Gastrocnemius medialis (tissue), 4 donors: ENCODE results near the gene RRAD. TPM values are rescaled to one million over a fixed set of nuclear protein-coding genes. Genes with fewer than 3 reads are reported as not detected.

ENCODE experiments used
- ATAC-seq, 2 donors: fragments of 150-250 bp; one replicate each; pipeline ENCODE4 v1.9.1; 2016
- DNase-seq, 2 donors: peaks; one replicate each; pipeline ENCODE4 v3.0.0-alpha.2; 2019
- H3K27ac ChIP-seq, 4 donors: fragments of 200-600 bp; sonication (generic); 1 replicate in 1 of 4; 2 replicates in 3 of 4; pipeline ENCODE4 v1.5.1; 2016 to 2018; ENCODE audit warnings: mild to moderate bottlenecking in 2 of 4, moderate library complexity in 1 of 4
- H3K27me3 ChIP-seq, 3 donors: fragments of 200-600 bp; sonication (generic) in 2 of 3; 1 replicate in 1 of 3; 2 replicates in 2 of 3; pipeline versions ENCODE4 v1.5.1 to v1.6.0; 2016 to 2019; ENCODE audit warnings: mild to moderate bottlenecking in 1 of 3, moderate library complexity in 1 of 3
- H3K36me3 ChIP-seq, 2 donors: fragments of 200-600 bp; sonication (generic) in 1 of 2; one replicate each; pipeline ENCODE4 v1.5.1; 2017 to 2018
- H3K4me1 ChIP-seq, 2 donors: fragments of 200-600 bp; sonication (generic) in 1 of 2; one replicate each; pipeline ENCODE4 v1.5.1; 2016 to 2017; ENCODE audit warnings: mild to moderate bottlenecking in 2 of 2
- H3K4me3 ChIP-seq, 4 donors: fragments of 200-600 bp; sonication (generic) in 3 of 4; 1 replicate in 1 of 4; 2 replicates in 3 of 4; pipeline ENCODE4 v1.5.1; 2016 to 2019; ENCODE audit warnings: mild to moderate bottlenecking in 2 of 4
- H3K9me3 ChIP-seq, 3 donors: fragments of 200-600 bp; sonication (generic) in 2 of 3; 1 replicate in 1 of 3; 2 replicates in 2 of 3; pipeline ENCODE4 v1.5.1; 2016 to 2019
- POLR2A ChIP-seq, 2 donors: fragments of 450-650 bp; IDR thresholded peaks; one replicate each; pipeline ENCODE4 v1.6.1; 2017; ENCODE audit warnings: antibody characterized with exemption in 2 of 2, mild to moderate bottlenecking in 2 of 2, moderate library complexity in 2 of 2
- in situ Hi-C, 4 donors: fragments of 200-750 bp; cut with MboI; loops; one replicate each; pipeline versions ENCODE4 v1.15.0 to v1.8.0; 2017; ENCODE audit warnings: low sequenced_read_pairs in 4 of 4
- intact Hi-C: fragments of 100-400 bp; cut with DNase I; formaldehyde crosslinking; loops from one replicate; pipeline ENCODE4 v1.15.1; 2023; ENCODE audit warnings: low total_unique reads
- total RNA-seq, 4 donors: library from RNA; depleted of rRNA; stranded (reverse); fragments of >200 nt; gene quantifications; one replicate each; pipeline versions ENCODE4 v1.1.0 to v1.2.3, GENCODE V29; 2016
- TF ChIP-seq, protein P1 (sequence below), 5 experiments: fragments of 450-650 bp in 3 of 5; fragments of 200-600 bp in 2 of 5; sonication (generic) in 2 of 5; IDR thresholded peaks in 4 of 5; conservative IDR thresholded peaks in 1 of 5; 1 replicate in 4 of 5; 2 replicates in 1 of 5; pipeline ENCODE4 v1.5.1; 2016 to 2019; ENCODE audit warnings: antibody characterized with exemption in 5 of 5, mild to moderate bottlenecking in 3 of 5, moderate library complexity in 3 of 5

The RRAD gene
- total RNA-seq, 4 donors from 2014 or later = 286 to 1,191 (median 655) TPM

GRCh38 chr16:66930189-66930588, 4.9 kb upstream of the RRAD start:
- in situ Hi-C loops (no loop called here), intact Hi-C loops (no loop called here)
- Histone ChIP-seq H3K4me3 (no peak overlapping the region), H3K9me3 (no peaks in the 10 kb centered on the region), H3K4me1 (peaks cover 59 to 72% of the 10 kb centered on the region in 2 donors), H3K27ac (peak overlapping the region; percentile 91 to 99 (median 96)), H3K36me3 (peaks cover 0 to 13% of the 10 kb centered on the region in 2 donors), H3K27me3 (no peaks in the 10 kb centered on the region)
- TF ChIP-seq, protein P1, sequence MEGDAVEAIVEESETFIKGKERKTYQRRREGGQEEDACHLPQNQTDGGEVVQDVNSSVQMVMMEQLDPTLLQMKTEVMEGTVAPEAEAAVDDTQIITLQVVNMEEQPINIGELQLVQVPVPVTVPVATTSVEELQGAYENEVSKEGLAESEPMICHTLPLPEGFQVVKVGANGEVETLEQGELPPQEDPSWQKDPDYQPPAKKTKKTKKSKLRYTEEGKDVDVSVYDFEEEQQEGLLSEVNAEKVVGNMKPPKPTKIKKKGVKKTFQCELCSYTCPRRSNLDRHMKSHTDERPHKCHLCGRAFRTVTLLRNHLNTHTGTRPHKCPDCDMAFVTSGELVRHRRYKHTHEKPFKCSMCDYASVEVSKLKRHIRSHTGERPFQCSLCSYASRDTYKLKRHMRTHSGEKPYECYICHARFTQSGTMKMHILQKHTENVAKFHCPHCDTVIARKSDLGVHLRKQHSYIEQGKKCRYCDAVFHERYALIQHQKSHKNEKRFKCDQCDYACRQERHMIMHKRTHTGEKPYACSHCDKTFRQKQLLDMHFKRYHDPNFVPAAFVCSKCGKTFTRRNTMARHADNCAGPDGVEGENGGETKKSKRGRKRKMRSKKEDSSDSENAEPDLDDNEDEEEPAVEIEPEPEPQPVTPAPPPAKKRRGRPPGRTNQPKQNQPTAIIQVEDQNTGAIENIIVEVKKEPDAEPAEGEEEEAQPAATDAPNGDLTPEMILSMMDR (IDR thresholded peaks at IDR 0.05 in 4 of 5, conservative IDR thresholded peaks at IDR 0.05 in 1 of 5) = no peak
- TF ChIP-seq POLR2A (IDR thresholded peaks at IDR 0.05) = peak; percentile 43 to 52
- ATAC-seq (no peak), DNase-seq (peak in 1 of 2 donors; percentile 84)

DNA sequence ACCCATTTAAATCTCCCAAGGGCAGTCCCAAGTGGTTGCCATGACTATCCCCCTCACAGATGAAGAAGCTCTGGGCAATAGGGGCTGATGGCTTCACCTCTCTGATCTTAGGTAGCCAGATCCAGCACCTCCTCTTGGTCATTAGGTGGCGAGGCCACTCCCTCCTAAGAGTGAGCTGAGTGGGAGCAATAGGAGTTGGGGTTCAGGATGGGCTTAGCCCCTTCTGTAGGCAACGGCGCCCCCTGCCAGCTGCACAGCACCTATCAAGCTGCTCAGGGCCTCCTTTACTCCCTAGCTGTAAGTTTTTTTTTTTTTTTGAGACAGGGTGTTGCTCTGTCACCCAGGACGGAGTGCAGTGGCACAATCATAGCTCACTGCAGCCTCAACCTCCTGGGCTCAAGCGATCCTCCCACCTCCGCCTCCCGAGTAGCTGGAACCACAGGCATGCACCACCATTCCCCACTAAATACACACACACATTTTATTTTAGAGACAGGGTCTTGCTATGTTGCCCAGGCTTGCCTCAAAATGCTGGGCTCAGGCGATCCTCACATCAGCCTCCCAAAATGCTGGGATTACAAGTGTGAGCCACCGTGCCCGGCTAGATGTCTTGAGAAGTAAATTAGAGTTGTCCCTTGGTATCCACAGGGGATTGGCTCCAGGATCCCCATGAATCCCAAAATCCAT, 3.5 kb upstream of the RRAD start:
- DNase-seq (peak in 1 of 2 donors; percentile 88), ATAC-seq (peak; percentile 4 to 10)
- H3K27me3 ChIP-seq = no peaks in the 10 kb centered on the region
- no peaks in the 10 kb centered on the region for H3K9me3 ChIP-seq
- peaks cover 0 to 21% of the 10 kb centered on the region in 2 donors for H3K36me3 ChIP-seq
- H3K27ac ChIP-seq = peak overlapping the region; percentile 91 to 99 (median 96)
- H3K4me3 ChIP-seq = no peak overlapping the region
- peaks cover 59 to 83% of the 10 kb centered on the region in 2 donors for H3K4me1 ChIP-seq
- TF ChIP-seq, protein P1 (IDR thresholded peaks at IDR 0.05 in 4 of 5, conservative IDR thresholded peaks at IDR 0.05 in 1 of 5) = peak; percentile 41 to 69 (median 62)
- TF ChIP-seq POLR2A (IDR thresholded peaks at IDR 0.05) = peak in 1 of 2 donors; percentile 31
- in situ Hi-C loops = no loop called here
- intact Hi-C loops = loop anchor here (1.0 kb wide), 2 partner anchors 29 to 34 kb away; no protein-coding TSS in a partner anchor

DNA sequence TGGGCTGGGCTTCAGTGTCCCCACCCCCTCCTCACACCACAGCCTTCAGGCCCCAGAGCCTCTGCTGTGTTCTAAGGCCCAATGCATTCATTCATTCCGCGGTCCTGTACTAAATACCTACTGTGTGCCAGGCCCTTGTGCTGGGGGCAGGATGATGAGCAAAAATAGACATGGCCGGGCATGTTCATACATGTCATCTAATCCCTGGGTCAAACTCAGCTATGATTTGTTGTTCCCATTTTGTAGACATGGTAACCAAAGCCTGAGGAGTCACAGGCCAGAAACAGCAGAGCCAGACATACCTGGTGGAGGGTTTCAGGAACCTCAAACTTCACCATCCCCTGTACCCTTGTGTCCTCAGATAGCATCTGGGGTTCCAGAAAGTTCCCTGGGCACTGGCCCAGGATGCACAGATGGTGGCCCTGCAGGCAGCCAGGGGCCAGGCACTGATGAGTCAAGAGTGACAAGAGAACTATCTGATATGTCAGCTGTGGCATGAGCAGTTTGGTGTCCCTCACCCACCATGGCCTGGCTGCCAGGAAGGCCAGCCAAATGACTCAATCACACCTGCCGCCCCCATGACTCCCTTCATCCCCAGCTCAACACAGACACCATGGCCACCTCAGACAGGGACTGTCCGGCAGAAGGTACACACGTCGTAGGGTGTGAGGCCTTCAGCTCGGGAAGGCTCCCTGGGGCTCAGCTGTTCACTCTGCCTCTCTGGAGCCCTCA, 2.7 kb upstream of the RRAD start:
- H3K4me3 ChIP-seq = no peak overlapping the region
- intact Hi-C loops = loop anchor here (1.0 kb wide), 2 partner anchors 28 to 33 kb away; no protein-coding TSS in a partner anchor
- peak; percentile 49 to 55 for ATAC-seq

GRCh38 chr16:66926961-66927436, 1.7 kb upstream of the RRAD start:
- in situ Hi-C loops (no loop called here), intact Hi-C loops (no loop called here)
- Histone ChIP-seq H3K27ac (peak overlapping the region; percentile 91 to 99 (median 96)), H3K4me1 (peaks cover 53 to 78% of the 10 kb centered on the region in 2 donors), H3K27me3 (no peaks in the 10 kb centered on the region), H3K9me3 (no peaks in the 10 kb centered on the region), H3K36me3 (peaks cover 0 to 27% of the 10 kb centered on the region in 2 donors), H3K4me3 (peak overlapping the region in 1 of 4 donors; percentile 79)
- DNase-seq (peak in 1 of 2 donors; percentile 85), ATAC-seq (peak in 1 of 2 donors; percentile 9)
- TF ChIP-seq POLR2A (IDR thresholded peaks at IDR 0.05) = no peak
- TF ChIP-seq, protein P1 (IDR thresholded peaks at IDR 0.05 in 4 of 5, conservative IDR thresholded peaks at IDR 0.05 in 1 of 5) = no peak

More for the DNA sequence above, 2.7 kb upstream of the RRAD start:
- in situ Hi-C loops = no loop called here
- H3K27me3 ChIP-seq = no peaks in the 10 kb centered on the region
- H3K27ac ChIP-seq = peak overlapping the region; percentile 91 to 99 (median 96)
- peak; percentile 49 to 80 for TF ChIP-seq POLR2A (IDR thresholded peaks at IDR 0.05)
- TF ChIP-seq, protein P1 (IDR thresholded peaks at IDR 0.05 in 4 of 5, conservative IDR thresholded peaks at IDR 0.05 in 1 of 5) = no peak
- H3K4me1 ChIP-seq = peaks cover 54 to 84% of the 10 kb centered on the region in 2 donors
- peaks cover 0 to 29% of the 10 kb centered on the region in 2 donors for H3K36me3 ChIP-seq
- peak; percentile 92 to 97 for DNase-seq
- no peaks in the 10 kb centered on the region for H3K9me3 ChIP-seq
